Measurements from ENCODE around the gene CDK6. TPM values are rescaled to one million over a fixed set of nuclear protein-coding genes. Genes with fewer than 3 reads are reported as not detected.

Gene CDK6
- total RNA-seq, 4 donors from 2014 or later, result 19.7 to 51.1 (median 33.8) TPM

DNA sequence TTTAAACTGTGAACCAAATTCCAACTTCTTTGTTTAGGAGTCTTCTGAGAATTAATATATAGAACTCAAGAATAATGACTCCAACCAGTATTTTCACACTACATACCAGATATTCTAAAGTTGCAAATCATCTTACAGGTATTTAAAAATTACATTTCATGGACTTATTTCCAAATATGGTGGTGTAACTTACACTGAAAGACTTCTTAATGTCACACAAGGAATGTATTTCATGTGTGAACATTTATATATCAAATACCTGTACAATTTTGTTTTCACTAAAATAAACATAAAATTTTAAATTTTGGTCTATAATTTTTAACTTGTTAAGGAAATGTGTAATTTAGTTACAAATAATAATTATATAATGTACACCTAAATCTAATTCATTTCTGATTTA is 2.6 kb upstream of the CDK6 start:
- Histone ChIP-seq H3K27me3 (no peaks in the 10 kb centered on the region), H3K4me3 (no peak overlapping the region), H3K9me3 (no peaks in the 10 kb centered on the region), H3K27ac (no peak overlapping the region), H3K36me3 (no peaks in the 10 kb centered on the region), H3K4me1 (peaks cover 0 to 8% (median 0%) of the 10 kb centered on the region in 3 donors)
- TF ChIP-seq POLR2A (IDR thresholded peaks at IDR 0.05), result no peak
- no peak for TF ChIP-seq EP300 (IDR thresholded peaks at IDR 0.05)
- ATAC-seq, result no peak

DNA sequence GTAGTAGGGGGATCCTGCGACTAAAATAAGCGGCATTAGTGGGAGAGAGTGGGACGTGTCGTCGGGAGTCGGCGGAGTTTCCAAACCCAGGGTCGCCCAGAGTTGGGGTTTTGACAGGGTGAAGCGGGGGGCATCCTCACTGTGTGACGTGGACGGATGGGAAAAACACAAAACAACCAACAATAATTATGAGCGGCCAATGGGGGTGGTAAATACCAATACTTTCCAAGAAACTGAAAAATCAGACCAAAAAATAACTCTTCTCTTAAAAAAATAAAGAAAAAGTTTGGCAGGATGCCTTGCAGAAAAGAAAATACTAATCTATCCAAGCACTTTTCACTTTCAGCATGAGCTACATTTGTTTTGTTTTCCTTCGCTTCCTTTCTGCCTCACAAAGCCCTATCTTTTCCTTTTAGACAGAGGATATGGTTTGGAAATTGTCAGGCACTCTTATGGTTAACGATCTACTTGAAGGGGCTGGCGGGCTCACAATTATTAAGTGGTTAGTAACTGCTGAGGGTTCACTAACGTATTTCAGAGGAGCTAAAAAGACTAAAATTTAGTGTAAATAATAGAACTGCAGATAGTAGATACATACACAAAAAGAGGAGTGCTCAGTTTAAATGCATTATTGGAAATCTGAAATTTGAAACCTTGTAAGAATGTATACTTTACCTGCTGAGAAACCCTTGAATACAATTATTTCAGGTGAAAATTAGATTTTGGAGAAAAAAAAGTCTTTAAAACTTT is 802 bp upstream of the CDK6 start:
- Histone ChIP-seq H3K4me3 (peak overlapping the region; percentile 64 to 85), H3K4me1 (peaks cover 0 to 13% (median 2%) of the 10 kb centered on the region in 3 donors), H3K9me3 (no peaks in the 10 kb centered on the region), H3K36me3 (no peaks in the 10 kb centered on the region), H3K27me3 (no peaks in the 10 kb centered on the region), H3K27ac (peak overlapping the region in 3 of 4 donors; percentile 90 to 95 (median 93))
- TF ChIP-seq POLR2A (IDR thresholded peaks at IDR 0.05) (no peak), EP300 (IDR thresholded peaks at IDR 0.05) (no peak)
- TF ChIP-seq, protein P1, sequence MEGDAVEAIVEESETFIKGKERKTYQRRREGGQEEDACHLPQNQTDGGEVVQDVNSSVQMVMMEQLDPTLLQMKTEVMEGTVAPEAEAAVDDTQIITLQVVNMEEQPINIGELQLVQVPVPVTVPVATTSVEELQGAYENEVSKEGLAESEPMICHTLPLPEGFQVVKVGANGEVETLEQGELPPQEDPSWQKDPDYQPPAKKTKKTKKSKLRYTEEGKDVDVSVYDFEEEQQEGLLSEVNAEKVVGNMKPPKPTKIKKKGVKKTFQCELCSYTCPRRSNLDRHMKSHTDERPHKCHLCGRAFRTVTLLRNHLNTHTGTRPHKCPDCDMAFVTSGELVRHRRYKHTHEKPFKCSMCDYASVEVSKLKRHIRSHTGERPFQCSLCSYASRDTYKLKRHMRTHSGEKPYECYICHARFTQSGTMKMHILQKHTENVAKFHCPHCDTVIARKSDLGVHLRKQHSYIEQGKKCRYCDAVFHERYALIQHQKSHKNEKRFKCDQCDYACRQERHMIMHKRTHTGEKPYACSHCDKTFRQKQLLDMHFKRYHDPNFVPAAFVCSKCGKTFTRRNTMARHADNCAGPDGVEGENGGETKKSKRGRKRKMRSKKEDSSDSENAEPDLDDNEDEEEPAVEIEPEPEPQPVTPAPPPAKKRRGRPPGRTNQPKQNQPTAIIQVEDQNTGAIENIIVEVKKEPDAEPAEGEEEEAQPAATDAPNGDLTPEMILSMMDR (IDR thresholded peaks at IDR 0.05), result no peak
- no peak for ATAC-seq
- WGBS, 2 donors (ENCODE audit: low coverage in 1 of 2), result 3 to 6% methylated on average over 13 to 16 of the region's 16 CpGs

DNA sequence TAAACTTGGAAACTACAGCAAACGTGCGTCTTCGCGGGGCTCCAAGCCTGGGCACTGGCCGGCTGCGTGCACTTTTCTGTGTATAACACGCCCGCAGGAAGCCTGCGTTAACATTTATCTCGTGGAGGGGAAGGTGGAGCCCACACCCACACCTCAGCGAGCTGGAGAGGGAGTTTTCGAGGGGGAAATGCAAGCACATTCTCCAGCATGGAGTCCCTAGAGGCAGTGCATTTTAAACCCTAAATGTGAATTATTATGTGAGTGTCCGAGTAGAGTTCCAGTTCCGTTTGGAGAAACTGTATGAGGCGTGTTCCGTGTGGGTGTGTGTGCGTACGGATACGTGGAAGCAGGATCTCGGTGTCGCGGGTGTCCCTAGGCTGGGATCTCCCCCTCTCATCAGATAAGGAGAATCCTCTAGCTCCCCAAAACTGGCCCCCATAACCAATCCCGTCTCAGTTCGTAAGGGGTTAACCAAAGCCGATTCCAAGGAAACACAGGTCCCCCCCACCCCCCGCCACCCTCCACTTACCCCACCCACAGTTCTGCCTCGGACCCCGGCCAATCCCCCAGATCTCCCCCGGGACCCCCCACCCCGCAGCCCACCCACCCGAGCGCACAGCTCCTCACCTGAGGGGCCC is 403 bp downstream of the CDK6 start:
- ATAC-seq, result no peak

DNA sequence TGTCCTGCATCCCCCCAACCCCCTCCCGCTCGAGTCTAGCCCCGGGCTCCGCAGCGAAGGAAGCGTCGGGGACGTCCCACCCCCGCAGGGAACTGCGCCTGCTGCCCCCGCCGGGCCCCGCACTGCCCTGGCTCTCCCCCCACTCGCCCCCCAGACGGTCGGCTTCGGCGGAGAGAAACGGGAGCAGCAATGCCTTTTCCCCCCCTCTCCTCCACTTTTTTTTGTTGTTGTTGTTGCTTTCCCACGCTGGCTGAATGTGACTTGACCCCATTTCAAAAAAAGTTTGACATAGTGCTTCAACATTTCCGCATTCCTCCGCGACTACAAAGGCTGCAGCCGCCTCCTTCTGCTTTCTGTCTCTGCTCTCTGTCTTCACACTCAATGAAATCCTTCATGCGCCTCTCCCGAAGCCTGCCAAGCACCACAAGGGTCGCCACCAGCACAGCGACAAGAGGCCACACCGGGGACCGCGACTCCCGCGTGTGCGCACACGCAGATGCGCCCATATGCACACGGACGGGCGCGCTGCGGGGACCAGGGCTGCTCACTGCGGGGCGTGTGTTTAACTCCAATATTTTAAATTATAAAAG is 1.0 kb downstream of the CDK6 start:
- Histone ChIP-seq H3K9me3 (no peaks in the 10 kb centered on the region), H3K4me1 (peaks cover 0 to 31% (median 6%) of the 10 kb centered on the region in 3 donors), H3K4me3 (peak overlapping the region; percentile 64 to 85), H3K27me3 (no peaks in the 10 kb centered on the region), H3K36me3 (no peaks in the 10 kb centered on the region), H3K27ac (peak overlapping the region; percentile 66 to 95 (median 92))
- no peak for ATAC-seq
- 0% methylated on average over 17 of the region's 43 CpGs; no CpG with 5 or more reads in 1 of the 2 donors for WGBS, 2 donors (ENCODE audit: low coverage in 1 of 2)
- no peak for TF ChIP-seq EP300 (IDR thresholded peaks at IDR 0.05)
- TF ChIP-seq, protein P1 (IDR thresholded peaks at IDR 0.05), result peak in 1 of 4 experiments; percentile 15

More for the DNA sequence above, 403 bp downstream of the CDK6 start:
- Histone ChIP-seq H3K4me1 (peaks cover 0 to 25% (median 2%) of the 10 kb centered on the region in 3 donors), H3K27me3 (no peaks in the 10 kb centered on the region), H3K4me3 (peak overlapping the region; percentile 64 to 85), H3K36me3 (no peaks in the 10 kb centered on the region), H3K9me3 (no peaks in the 10 kb centered on the region), H3K27ac (peak overlapping the region; percentile 3 to 95 (median 92))
- whole genome bisulfite sequencing, 2 donors (ENCODE audit: low coverage in 1 of 2), result 0 to 1% methylated on average over 4 to 11 of the region's 32 CpGs
- no peak for TF ChIP-seq POLR2A (IDR thresholded peaks at IDR 0.05)
- TF ChIP-seq, protein P1 (IDR thresholded peaks at IDR 0.05), result no peak
- TF ChIP-seq EP300 (IDR thresholded peaks at IDR 0.05), result no peak
- no peak for TF ChIP-seq POLR2AphosphoS5 (IDR thresholded peaks at IDR 0.05)

DNA sequence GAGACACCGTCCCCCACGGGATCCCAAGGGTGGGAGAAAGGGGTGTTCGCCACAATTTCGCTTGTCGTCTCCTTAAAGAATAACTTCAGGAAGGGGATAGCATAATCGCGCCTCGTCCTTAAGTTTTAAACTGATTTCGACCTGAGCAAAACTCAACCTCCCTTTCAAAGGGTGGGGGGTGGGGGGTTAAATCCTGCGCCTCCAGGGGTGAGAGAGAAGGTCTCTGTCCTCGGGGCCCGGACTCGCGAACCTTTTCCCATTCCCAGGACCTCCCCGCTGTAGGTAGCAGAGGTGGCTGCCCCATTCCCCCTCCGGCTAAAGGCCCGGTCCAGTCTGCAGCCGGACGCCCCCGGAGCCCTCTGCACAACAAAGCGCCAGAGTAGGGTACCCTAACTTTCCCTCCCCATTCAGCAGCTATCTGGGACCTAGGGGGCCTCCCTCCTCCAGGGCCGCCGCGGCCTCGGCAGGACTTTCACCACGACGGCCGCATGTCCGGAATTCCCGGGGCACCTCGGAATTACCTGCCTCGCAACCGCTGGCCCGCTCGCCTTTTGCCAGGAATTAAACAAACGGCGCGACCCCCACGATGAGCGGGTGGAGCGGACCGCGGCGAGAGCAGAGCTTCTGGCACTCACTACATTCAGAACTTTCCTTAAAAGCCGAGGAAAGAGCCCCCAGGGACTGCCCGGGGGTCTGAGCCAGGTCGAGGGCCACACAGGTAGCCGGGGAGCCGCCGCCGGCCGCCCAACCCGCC is 1.7 kb downstream of the CDK6 start:
- Histone ChIP-seq H3K36me3 (no peaks in the 10 kb centered on the region), H3K4me1 (peaks cover 0 to 38% (median 6%) of the 10 kb centered on the region in 3 donors), H3K27ac (peak overlapping the region; percentile 66 to 95 (median 92)), H3K27me3 (no peaks in the 10 kb centered on the region), H3K9me3 (no peaks in the 10 kb centered on the region), H3K4me3 (peak overlapping the region; percentile 64 to 85)
- no peak for ATAC-seq
- no peak for TF ChIP-seq EP300 (IDR thresholded peaks at IDR 0.05)
- TF ChIP-seq POLR2A (IDR thresholded peaks at IDR 0.05), result no peak
- TF ChIP-seq, protein P1 (IDR thresholded peaks at IDR 0.05), result no peak
- no peak for TF ChIP-seq POLR2AphosphoS5 (IDR thresholded peaks at IDR 0.05)
- 1% methylated on average over 20 of the region's 53 CpGs; no CpG with 5 or more reads in 1 of the 2 donors for WGBS, 2 donors (ENCODE audit: low coverage in 1 of 2)

Measured in gastroesophageal sphincter (tissue), 4 donors.